ENCODE measurements around the gene TFR2.

The TFR2 gene

DNA sequence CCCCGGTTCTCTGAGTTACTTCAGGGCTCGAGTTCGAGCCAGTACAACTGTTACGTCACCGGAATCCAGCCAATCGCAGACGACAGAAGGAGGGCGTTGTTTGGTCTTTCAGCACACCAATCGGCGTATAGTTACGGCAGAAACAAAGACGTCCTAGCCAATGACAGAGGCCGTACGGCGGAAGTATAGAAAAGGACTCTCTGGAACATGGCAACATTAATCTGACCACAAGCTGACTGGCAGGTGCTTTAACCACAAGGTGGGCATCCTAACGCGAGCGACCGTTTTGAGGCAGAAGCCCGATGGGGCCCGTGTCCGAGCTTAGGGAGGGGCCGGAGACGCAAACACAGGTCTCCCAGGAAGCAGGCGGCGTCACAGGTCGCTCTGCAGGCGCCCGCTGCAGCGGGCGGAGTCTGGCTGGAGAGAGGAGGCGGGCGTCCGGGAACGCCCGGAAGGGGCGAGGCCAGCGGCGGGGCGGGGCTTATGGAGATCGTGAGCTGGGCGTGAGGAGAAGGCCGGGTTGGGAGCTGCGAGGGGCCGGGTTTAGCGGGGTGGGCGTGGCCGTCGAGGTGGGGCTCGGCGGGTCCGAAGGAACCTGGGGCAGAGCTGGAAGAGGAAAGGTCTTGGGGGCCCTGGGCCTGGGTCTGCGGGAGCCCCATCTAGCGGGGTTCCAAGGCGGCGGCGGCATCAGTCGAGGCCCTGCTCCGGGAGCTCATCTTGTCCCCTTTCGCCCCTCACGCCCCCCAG, 29.2 kb downstream of the TFR2 start, which contains the start of gene MOSPD3:
Gene MOSPD3, plus strand, starts transcription at position 558 of the 747 bp plus-strand sequence. CDS start 252 bp downstream, outside the sequence.
- DNase-seq = peak; percentile 98

DNA sequence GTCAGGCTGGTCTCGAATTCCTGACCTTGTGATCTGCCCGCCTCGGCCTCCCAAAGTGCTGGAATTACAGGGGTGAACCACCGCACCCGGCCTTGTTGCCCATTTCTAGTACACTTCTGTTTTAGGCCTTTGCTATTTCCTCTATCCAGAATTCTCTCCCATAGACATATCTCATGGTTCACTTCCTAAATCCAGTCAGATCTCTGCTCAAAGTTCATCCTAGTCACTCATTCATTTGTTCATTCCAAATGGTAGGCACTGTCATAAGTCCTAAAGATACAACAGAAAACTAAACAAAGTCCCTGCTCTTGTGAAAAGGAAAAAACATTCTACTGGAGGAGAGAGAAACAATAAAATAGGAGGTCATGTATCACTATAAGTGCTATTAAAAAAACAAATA, 31.4 kb downstream of the TFR2 start:
- DNase-seq = no peak

GRCh38 chr7:100607111-100607510, 34.2 kb downstream of the TFR2 start:
- DNase-seq = peak; percentile 47

DNA sequence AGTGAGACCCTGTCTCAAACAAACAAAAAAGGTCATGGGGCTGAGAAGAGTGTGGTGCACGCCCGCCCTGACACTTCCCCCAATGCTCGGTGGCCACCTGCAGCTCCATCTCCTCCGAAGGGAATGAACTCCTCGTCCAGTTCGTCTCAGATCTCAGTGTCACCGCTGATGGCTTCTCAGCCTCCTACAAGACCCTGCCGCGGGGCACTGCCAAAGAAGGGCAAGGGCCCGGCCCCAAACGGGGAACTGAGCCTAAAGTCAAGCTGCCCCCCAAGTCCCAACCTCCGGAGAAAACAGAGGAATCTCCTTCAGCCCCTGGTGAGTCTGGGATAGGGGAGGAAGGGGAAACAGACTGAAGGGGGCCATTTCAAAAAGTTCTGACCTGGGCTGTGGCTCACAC, 35.0 kb downstream of the TFR2 start:
- DNase-seq = no peak

GRCh38 chr7:100604976-100605911, 36.1 kb downstream of the TFR2 start:
- no peak for DNase-seq

DNA sequence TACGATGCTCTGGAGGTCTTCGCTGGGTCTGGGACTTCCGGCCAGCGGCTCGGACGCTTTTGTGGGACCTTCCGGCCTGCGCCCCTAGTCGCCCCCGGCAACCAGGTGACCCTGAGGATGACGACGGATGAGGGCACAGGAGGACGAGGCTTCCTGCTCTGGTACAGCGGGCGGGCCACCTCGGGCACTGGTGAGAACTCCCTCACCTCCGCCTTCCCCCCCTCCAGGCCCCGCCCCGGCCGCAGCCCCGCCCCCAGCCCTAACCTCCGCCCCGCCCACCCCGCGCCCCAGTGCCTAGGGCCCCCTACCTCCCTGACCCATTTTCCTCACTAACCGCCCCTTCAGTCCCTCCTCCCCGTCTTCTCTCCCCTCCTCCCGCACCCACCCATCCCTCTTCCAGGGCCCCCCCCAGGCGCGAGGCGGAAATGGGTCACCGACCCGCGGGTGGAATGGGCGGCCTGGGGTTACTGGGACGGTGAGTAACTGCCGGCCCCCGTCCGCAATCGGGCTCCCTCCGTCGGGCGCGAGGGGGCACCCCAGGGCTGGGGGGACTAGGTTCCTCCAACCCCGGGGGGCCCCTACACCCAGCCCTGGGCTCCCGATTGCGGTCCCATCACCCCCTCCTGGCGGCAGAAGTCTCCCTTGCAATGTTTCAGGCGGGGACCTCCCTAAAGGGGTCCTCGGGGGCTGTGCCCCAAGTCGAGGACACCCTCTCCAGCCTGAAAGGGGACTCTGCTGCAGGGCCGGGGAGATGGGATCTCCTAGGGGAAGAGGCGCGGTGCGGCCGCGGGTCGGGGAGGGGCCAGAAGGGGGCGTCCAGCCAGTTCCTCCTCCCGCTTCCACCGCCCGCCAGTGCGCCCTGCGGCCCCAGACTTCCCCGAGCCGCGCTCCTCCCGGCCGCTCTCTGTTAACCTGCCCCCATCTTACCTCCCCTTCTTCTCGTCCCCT, 37.0 kb downstream of the TFR2 start:
- DNase-seq = no peak

GRCh38 chr7:100603726-100604027, 37.7 kb downstream of the TFR2 start:
- no peak for DNase-seq

DNA sequence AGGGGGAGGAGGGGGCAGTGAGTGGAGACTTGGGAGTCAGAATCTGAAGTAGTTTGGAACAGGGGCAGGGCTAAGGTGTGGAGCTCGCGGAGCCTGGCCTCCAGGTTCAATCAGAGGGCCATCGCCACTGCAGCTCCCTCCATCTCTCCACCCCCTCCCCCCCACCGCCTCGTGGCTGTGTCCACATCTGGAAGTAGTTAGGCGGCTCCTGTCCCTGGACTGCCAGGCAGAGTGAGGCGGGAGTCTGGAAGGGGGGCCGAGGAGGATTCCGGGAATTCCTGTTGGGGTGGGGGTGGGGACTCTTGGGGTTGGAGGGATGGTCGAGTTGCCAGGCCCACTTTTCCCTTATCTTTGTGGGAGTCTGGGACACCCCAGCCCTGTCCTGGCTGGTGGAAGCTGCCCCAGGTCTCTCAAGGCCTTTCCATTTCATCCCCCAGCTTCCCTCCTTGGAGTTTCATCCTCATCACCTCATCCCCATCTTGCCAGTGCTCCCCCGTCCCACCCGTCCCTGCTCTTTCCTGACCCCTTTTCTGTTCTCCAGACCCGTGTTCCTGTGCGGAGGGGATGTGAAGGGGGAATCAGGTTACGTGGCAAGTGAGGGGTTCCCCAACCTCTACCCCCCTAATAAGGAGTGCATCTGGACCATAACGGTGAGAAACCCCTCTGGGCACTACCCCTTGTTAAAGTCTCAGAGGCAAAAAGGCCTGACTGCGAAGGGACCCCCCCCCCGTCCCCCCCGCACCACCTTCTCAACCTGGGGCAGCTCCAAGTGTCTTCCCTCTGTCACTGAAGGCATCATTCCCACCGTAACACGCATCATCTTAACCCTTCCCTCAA, 38.2 kb downstream of the TFR2 start:
- no peak for DNase-seq

DNA sequence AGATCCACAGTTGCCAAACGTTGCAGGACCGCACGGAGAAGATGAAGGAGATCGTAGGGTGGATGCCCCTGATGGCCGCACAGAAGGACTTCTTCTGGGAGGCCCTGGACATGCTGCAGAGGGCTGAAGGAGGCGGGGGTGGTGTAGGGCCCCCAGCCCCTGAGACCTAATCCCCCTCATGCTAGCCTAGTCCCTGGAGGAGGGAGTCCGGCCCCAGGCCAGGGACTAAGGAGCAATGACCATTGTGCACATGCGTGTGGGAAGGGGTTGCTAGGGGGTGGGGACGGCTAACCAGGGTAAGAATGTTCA, 40.7 kb downstream of the TFR2 start:
- no peak for DNase-seq

DNA sequence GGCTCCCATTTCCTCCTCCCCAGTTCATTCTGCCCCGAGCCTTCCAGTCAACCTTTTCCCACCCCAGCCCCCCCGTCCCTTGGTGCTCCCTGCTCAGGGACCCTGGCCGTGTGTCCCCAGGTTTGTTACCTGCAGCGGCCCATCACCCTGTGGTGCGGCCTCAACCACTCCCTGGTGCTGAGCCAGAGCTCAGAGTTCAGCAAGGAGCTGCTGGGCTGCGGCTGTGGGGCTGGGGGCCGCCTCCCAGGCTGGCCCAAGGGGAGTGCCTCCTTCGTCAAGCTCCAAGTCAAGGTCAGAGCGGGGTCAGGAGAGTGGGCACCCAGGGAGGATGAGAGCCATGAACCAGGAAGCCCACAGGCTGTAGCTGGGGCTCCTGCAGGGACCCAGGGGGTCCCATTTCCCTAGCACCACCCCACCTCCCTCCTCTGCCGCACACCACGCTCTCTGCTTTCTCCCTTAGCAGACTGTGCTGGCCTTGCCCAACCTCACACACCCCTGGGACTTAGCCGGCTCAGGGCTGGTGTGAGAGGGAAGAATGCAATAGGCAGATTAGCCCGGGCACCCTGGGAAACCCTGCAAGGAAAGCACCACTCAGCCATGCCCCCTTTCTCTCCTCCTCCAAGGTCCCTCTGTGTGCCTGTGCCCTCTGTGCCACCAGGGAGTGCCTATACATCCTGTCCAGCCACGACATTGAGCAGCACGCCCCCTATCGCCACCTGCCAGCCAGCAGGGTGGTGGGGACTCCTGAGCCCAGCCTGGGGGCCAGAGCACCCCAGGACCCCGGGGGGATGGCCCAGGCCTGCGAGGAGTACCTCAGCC, 41.2 kb downstream of the TFR2 start:
- DNase-seq = no peak

DNA sequence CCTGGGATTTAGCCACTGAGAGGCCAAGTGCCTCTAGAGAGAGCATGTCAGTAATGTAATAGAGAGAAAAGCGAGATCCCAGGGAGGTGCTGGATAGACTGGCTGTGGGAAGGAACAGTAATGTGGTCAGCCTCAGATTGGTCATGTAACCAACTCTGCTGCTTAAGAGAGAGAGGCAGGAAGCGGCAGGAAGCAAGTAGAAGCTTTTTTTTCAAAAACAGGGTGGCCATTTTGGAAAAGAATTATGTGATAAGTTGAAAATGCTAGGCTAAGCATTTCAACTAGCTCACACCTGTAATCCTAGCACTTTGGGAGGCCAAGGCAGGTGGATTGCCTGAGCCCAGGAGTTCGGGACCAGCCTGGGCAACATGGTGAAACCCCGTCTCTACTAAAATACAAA, 42.9 kb downstream of the TFR2 start:
- no peak for DNase-seq

DNA sequence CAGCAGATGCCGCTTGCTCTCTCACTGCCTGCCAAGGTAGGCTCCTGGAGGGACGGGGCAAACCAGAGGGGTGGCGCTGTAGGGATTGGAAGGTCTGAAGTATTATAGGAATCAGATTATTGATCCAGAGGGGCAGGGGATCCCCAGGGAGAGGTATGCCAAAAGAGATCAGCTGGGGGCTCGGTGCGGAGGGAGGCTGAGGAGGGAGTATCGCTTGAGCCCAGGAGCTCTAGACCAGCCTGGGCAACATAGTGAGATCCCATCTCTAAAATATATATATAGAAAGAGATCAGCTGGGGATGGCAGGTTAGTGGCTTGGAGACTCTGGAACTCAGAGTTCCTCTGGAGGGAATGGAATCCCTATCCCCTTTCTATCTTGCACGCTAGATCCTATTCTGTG, 46.2 kb downstream of the TFR2 start:
- DNase-seq = no peak

DNA sequence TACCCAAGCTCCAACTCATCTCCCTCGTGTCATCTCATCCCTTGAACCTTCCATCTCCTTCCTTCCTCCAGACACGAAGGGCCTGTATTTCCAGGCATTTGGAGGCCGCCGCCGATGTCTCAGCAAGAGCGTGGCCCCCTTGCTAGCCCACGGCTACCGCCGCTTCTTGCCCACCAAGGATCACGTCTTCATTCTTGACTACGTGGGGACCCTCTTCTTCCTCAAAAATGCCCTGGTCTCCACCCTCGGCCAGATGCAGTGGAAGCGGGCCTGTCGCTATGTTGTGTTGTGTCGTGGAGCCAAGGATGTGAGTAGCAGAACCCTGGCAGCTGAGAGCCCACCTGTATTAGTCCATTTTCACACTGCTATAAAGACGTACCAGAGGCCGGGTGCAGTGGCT, 49.8 kb downstream of the TFR2 start:
- no peak for DNase-seq

DNA sequence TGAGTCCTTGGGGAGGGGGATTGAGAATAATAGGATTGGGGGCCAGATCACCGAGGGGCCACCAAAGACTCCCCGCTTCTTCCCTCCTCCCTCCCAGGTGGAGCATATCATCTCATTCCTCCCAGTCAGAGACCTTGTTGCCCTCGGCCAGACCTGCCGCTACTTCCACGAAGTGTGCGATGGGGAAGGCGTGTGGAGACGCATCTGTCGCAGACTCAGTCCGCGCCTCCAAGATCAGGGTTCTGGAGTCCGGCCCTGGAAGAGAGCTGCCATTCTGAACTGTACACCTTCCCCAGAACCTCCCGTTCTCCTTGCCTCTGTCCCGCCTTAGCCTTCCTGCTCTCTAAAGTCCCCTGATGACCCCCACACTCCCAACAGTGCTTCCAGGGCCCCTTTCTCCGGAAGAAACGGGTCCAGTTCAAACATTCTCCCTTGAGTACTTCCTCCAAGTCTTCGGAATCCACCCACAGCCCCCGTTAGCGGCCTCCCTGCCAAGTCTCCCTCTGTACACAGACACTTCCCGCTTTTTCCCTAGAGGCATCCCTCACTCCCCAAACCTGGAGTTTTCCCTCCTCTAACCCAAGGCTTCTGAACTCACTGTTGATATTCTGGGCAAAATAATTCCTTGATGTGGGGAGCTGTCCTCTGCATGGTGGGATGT, 51.1 kb downstream of the TFR2 start:
- no peak for DNase-seq

- DNase-seq = no peak
Observed at GRCh38 chr7:100589341-100589947, 51.9 kb downstream of the TFR2 start.

DNA sequence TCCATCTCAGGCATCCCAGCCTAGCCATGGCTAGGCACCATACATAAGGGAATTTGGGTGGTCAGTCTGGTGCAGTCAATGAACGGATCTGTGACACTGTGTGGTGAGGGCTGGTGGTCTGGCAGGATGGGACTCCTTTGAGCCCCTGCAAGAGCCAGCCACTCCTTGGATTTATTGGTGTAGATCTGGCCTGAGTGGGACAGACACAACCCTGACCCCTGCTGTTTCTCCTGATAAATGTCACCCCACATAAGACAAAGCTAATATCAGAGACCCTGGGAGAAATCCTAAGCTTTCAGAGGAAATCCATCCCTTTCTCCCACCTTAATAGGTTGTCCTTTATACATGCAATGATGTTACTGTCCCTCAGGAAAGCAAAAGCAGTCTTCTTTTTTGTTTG, 52.9 kb downstream of the TFR2 start:
- no peak for DNase-seq

DNA sequence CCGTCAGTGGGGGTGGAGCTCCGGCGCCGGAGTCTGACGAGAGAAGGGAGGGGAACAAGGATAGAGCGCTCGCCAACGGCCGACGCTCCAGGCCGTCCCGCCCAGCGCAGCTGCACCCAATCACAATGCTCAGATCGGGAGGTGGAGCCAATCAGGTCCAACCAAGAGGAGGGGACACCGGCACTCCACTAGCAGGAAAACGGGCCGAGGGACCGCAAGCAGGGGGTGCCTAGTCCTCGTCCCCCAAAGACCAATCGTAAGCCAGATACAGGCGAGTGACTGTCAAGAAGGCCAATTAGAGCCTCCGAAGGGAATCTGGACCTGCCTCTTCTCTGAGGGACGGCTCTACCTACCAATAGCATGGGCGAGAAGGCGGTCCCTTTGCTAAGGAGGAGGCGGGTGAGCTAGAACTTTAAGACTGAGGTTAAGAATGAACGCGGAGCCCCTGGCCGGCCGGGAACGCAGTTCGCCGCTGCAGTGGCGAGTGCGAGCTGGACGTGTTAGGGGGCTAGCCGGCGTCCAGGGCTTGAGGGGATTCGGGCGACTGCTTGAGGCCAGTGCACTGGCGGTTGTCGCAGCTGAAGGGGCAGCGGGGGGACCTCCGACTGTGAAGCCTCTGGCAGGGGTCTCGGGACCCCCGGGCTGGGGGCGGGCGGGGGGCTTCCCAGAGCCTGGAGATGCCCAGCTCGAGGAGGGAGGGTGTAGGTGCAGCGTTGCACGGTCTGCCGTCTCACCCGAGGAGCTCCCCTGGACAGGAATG, 54.9 kb downstream of the TFR2 start, which contains the start of gene FBXO24:
Gene FBXO24, plus strand, starts transcription at position 63 of the 760 bp plus-strand sequence. Its CDS starts 298 bp downstream, at position 361.
- DNase-seq = peak; percentile 100

GRCh38 chr7:100585511-100586265, 55.7 kb downstream of the TFR2 start, which contains the start of gene LRCH4:
LRCH4 (minus strand) TSS chr7:100586129; CDS start chr7:100586100, 29 bp downstream.
- no peak for DNase-seq

All from kidney glomerular epithelial cell (primary cell).